Gastrocnemius medialis (tissue), 4 donors: ENCODE measurements around the gene ADCY1.
"Not testable (repeated sequence)": the region's sequence is repeated elsewhere in the genome, so short reads cannot be mapped to it uniquely, and the experiment has no call there.

Experiments used
- CTCF ChIP-seq, 5 experiments: fragments of 450-650 bp in 3 of 5; fragments of 200-600 bp in 2 of 5; sonication (generic) in 2 of 5; IDR thresholded peaks in 4 of 5; conservative IDR thresholded peaks in 1 of 5; 1 replicate in 4 of 5; 2 replicates in 1 of 5; pipeline ENCODE4 v1.5.1; 2016 to 2019; ENCODE audit warnings: antibody characterized with exemption in 5 of 5, mild to moderate bottlenecking in 3 of 5, moderate library complexity in 3 of 5
- POLR2A ChIP-seq, 2 donors: fragments of 450-650 bp; IDR thresholded peaks; one replicate each; pipeline ENCODE4 v1.6.1; 2017; ENCODE audit warnings: antibody characterized with exemption in 2 of 2, mild to moderate bottlenecking in 2 of 2, moderate library complexity in 2 of 2

- TF ChIP-seq CTCF (IDR thresholded peaks at IDR 0.05 in 4 of 5, conservative IDR thresholded peaks at IDR 0.05 in 1 of 5); POLR2A (IDR thresholded peaks at IDR 0.05): not testable (repeated sequence)
These were observed 151.1 kb downstream of the ADCY1 start for GRCh38 chr7:45725231-45725630.
